HG02588 (cell line): ENCODE data around the gene TDRD15.
"Not testable (repeated sequence)": the region's sequence is repeated elsewhere in the genome, so short reads cannot be mapped to it uniquely, and the experiment has no call there.

ENCODE experiments used
- ATAC-seq: cut with Tn5 transposase; IDR thresholded peaks from one replicate; pipeline ENCODE4 v1.9.1; 2021; ENCODE audit warnings: mild to moderate bottlenecking, moderate library complexity; ENCODE audit not compliant: unreplicated experiment

The TDRD15 gene

GRCh38 chr2:21123473-21124393 is at the start of gene TDRD15:
TSS of gene TDRD15 (plus strand) at chr2:21123968. CDS start at chr2:21137468, 13,500 bp downstream.
- no peak for ATAC-seq

DNA sequence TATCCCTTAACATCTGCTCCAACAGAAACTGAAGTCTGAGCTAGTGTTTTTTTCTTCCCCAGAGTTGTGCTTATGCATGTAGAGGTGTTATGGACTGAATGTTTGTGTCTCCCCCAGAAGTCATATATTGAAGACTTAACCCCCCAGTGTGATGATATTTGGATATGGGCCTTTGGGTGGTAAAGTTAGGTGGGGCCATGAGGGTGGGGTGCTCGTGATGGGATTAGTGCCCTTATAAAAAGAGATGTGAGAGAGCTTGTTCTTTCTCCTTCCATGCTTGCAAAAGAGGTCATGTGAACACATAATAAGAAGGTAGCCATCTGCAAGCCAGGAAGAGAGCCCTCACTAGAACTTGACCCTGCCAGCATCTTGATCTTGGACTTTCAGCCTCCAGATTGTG is 45.5 kb upstream of the TDRD15 start:
- ATAC-seq = no peak

- no peak for ATAC-seq
Observed at GRCh38 chr2:21083482-21083881, 40.3 kb upstream of the TDRD15 start.

DNA sequence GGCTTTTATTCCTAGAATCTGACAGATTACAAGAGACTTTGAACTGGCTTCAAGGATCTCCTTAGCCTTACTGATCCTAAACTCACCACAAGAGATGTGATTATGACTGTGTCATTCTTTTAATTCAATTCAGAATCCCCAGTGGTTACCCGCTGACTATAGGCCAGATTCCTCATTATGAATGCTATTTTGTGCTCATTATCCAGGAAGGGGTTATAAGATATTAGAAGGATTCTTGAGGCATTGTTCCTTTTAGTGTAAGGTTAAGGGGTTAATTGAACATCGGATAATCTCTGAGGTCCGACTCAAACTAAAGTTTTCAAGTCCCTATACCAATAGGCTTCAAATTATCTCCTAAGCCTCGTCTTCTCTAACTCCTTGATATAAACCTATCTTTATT is 39.4 kb upstream of the TDRD15 start:
- ATAC-seq = no peak

GRCh38 chr2:21092308-21092869 is 31.4 kb upstream of the TDRD15 start:
- no peak for ATAC-seq

DNA sequence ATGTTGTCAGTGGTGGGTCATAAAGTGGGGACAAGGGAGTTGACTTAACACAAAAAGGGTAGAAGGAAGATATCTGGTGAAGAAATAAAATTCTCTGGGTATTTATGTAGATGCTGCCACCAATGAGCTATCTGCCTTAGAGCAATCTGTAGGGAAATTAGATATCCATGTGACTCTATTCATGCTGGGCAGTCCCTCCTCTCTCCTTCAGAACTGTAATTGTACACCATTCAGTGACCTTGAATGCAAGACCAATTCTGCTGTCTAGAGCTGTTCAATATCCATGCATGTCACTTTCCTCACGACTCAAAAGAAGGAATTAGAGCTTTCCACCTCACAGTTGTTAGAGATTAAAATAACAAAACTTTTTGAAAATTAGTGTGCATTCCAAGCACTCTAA is 28.6 kb upstream of the TDRD15 start:
- ATAC-seq = no peak

GRCh38 chr2:21095714-21096113 is 28.1 kb upstream of the TDRD15 start:
- ATAC-seq = no peak

- ATAC-seq = no peak
Observed at GRCh38 chr2:21096458-21096857, 27.3 kb upstream of the TDRD15 start.

- no peak for ATAC-seq
Observed at GRCh38 chr2:21097331-21097730, 26.4 kb upstream of the TDRD15 start.

GRCh38 chr2:21098294-21098693 is 25.5 kb upstream of the TDRD15 start:
- no peak for ATAC-seq

DNA sequence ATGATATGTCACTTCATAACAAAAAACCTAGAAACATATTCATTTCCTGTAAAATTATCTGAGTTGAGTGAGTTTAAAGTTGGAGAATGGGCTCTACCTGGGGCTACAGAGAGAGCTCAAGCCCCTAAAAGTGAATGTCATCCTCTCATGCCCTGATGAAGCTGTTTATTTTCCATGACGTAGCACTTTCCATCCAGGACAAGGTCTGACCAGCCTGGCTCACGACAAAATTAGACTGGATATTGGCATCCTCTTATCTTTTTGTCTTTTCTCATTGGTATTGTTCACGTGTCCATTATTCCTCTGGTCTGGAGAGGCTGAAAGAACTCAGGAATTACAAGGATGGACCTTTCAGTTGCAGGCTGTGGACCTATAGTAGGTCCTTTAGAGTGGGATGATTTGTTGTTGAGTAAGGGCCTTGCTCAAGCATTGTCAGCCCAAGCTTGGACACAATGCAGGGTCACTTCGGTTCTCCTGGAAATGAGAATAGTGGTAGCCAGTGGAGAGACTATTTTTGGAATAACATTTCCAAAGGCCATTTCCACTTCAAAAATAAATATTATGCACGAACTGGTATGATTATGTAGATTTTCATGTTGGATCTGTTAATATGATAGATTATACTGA is 24.4 kb upstream of the TDRD15 start:
- no peak for ATAC-seq

DNA sequence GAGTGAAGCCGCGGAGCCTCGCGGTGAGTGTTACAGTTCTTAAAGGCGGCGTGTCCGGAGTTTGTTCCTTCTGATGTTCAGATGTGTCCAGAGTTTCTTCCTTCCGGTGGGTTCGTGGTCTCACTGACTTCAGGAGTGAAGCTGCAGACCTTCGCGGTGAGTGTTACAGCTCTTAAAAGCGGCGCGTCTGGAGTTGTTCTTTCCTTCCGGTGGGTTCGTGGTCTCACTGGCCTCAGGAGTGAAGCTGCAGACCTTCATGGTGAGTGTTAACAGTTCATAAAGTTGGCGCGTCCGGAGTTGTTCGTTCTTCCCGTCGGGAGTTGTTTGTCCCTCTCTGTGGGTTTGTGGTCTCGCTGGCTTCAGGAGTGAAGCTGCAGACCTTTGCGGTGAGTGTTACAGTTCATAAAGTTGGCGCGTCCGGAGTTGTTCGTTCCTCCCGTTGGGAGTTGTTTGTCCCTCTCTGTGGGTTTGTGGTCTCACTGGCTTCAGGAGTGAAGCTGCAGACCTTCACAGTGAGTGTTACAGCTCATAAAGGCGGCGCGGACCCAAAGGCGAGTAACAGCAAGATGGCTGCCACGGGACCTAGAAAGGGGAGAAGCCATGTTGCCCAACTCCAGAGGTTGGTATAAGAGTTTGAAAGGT is 22.1 kb upstream of the TDRD15 start:
- ATAC-seq = not testable (repeated sequence)

DNA sequence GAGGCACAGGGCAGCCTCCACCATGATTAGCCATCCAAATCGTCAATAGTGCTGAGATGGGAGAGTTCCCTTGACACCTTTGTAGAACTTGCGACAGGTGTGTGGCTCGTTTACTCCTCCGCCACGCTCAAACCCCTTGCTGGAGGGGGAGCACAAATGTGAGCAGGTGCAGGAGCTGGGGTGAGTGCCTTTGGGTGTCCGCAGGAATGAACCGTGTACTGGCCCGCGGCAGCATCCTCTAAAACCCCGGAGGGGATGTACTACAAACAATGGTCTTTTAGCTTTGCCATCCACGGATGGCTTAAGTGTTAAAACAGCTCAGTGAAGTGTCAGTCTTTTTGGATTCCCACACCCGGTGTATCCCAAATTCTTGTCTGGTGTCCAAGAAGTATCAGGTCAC is 21.4 kb upstream of the TDRD15 start:
- ATAC-seq = no peak

DNA sequence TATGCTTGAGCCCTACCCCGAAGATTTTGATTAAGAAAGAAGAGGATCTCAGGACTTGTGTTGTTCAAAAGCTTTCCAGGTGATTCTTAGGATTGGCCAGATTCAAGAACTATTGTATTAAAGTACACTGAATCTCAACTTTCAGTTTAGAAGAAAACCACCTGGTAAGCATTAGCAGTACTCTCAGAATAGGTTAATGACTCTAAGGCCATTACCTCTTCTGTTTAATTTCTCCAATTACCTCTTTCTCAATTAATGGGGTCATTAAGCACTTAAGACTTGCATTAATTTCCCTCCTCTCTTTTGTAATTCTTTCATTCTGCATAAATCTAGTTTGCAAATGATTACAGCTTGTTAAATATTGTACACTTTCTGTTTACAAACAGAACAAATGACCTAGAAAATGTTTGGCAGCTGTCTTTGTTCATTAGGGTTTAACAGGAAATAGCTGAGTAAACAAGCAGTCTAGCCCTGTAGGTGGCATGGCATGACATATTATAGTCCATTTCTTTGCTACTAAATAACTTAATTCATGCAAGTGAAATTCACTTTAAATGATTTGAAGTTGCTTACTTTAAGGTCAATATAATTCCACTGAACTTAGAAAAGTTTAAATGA is 20.4 kb upstream of the TDRD15 start:
- no peak for ATAC-seq

DNA sequence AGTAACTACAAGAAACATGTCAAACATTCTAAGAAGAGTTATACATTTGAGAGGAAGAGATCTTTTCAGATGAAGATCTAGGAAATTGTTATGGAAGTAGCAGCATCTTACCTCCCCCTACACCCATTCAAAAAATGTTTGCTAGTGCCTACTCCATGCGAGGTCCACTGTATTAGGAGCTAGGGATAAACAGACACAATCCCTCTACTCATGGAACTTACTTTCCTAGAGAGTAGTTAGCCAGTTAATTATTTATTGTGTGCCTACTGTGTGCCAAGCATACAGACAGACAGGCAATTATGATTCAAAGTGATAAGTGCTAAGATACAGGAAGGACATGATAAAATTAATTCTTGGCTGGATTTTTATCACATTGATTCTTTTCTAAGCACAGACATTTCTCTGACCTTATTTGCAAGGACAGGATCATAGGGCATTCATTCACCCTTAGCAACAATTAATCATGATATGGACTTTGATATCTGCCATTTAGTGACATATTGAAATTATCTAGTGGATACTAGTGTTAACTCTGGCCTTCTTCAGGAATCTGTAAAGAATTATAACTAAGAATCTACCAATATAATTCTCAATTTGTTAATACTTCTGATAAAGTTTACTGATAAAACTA is 19.6 kb upstream of the TDRD15 start:
- ATAC-seq = no peak

DNA sequence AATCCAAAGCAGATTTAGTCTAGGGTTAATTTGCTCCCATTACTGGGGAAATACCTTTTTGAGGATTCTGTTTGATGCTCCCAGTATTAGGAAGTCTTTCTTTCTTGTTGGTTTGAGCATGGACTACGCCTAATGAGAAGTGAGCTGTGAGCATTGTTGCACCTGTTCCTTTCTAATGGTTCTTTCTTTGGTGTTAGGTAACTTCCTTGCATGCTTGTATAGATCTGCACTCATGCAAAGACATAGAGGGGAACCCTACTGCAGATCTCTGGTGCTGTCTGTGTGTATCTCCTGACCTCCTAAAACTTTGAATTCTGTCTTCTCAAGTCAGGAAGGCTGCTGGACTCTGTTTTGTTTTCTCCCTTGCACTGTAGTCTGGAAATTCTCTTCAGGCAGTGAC is 12.8 kb upstream of the TDRD15 start:
- no peak for ATAC-seq

DNA sequence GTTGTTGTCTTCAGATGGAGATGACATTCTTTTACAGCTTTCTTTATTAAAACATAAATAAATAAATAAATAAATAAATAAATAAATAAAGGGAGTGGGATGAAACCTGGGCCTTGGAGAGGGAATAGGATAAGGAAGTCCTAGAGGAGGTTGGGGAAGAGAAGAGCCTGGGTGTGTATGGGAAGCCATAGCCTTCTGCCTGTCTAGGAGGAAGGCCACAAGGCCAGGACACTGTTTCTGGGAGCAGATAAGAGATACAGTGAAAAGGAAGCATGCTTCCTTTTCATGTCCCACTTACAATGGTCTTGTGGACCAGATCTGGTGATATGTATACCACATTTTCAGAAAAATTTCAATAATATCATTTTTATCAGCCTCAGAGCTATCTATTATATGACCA is 6.1 kb upstream of the TDRD15 start:
- ATAC-seq = no peak

DNA sequence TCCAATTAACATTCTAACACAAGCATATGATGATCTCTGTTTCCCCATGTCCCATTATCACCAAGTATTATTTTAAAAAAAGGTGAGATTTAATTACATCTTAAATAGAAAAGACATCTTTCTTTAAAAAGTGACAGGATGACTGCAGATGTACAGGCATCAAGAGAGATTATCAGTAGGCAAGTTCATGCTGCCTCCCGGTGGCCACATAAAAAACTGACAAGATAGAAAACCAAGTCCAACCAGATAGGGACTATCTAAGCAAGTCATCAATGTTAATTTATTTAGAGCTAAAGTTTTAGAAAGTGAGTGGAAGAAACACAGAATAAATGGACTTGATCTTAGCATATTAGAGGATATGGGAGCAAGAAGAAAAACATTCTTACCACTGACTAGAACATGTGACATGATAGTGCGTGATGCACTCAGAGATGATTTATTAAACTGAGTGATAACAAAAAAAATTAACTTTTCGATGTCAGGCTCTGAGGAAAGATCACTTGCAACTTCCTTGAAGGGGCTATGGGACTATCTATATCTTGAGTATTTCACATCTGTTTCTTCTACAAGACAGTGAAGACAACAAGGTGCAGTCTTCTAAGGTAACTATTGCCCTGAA is 5.4 kb upstream of the TDRD15 start:
- ATAC-seq = no peak

- ATAC-seq = no peak
Observed at GRCh38 chr2:21131861-21132260, 8.1 kb downstream of the TDRD15 start.

DNA sequence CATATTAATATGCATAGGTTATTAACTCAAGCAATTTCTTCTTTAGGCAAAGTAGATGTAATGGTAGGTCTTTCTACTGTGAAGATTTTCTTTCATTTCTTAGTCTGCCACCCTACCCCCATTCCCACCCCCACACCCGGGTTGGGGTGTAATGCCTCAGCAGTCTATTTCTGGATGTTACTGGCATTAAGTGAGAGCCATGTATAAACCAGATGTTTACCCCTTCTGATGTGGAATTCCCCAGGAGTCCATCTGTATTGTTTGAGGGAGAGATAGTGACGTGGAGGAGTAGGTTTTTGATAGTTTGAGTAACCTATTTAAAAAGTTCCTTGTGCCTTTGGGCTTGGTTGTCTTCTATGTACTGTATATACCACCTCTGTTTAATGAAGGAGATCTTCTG is 11.8 kb downstream of the TDRD15 start:
- ATAC-seq = no peak
